HG02870 (cell line): ENCODE results near the gene TSNAX.
"Not testable (repeated sequence)": the region's sequence is repeated elsewhere in the genome, so short reads cannot be mapped to it uniquely, and the experiment has no call there.

Experiments
- ATAC-seq: cut with Tn5 transposase; IDR thresholded peaks from one replicate; pipeline ENCODE4 v1.9.1; 2021; ENCODE audit warnings: mild to moderate bottlenecking, moderate library complexity; ENCODE audit not compliant: unreplicated experiment

Gene TSNAX

GRCh38 chr1:231528172-231529029, at the start of gene TSNAX:
Gene TSNAX, plus strand, starts transcription at chr1:231528669. Its CDS starts 142 bp downstream, at chr1:231528811.
- peak; percentile 93 for ATAC-seq

- ATAC-seq = no peak
Measured at GRCh38 chr1:231478811-231479210, 49.7 kb upstream of the TSNAX start.

- ATAC-seq = no peak
Measured at GRCh38 chr1:231480008-231480407, 48.5 kb upstream of the TSNAX start.

- no peak for ATAC-seq
Measured at GRCh38 chr1:231481289-231481688, 47.2 kb upstream of the TSNAX start.

GRCh38 chr1:231485029-231485784, 43.3 kb upstream of the TSNAX start:
- ATAC-seq = no peak

- no peak for ATAC-seq
Measured at GRCh38 chr1:231487019-231487418, 41.5 kb upstream of the TSNAX start.

GRCh38 chr1:231487910-231488309, 40.6 kb upstream of the TSNAX start:
- no peak for ATAC-seq

- no peak for ATAC-seq
Measured at GRCh38 chr1:231493421-231494185, 34.9 kb upstream of the TSNAX start.

GRCh38 chr1:231494439-231495110, 33.9 kb upstream of the TSNAX start:
- ATAC-seq = no peak

GRCh38 chr1:231497629-231498152, 30.8 kb upstream of the TSNAX start:
- no peak for ATAC-seq

GRCh38 chr1:231499148-231499763, 29.2 kb upstream of the TSNAX start:
- ATAC-seq = no peak

GRCh38 chr1:231500666-231501065, 27.8 kb upstream of the TSNAX start:
- ATAC-seq = no peak

- ATAC-seq = not testable (repeated sequence)
Measured at GRCh38 chr1:231503168-231503567, 25.3 kb upstream of the TSNAX start.

- ATAC-seq = peak; percentile 76
Measured at GRCh38 chr1:231507476-231508355, 20.8 kb upstream of the TSNAX start.

- no peak for ATAC-seq
Measured at GRCh38 chr1:231508497-231508896, 20.0 kb upstream of the TSNAX start.

- no peak for ATAC-seq
Measured at GRCh38 chr1:231508941-231509340, 19.5 kb upstream of the TSNAX start.

- no peak for ATAC-seq
Measured at GRCh38 chr1:231512147-231512698, 16.2 kb upstream of the TSNAX start.

- peak; percentile 63 for ATAC-seq
Measured at GRCh38 chr1:231515748-231516147, 12.7 kb upstream of the TSNAX start.

GRCh38 chr1:231517076-231517475, 11.4 kb upstream of the TSNAX start:
- ATAC-seq = no peak
